ENCODE data around the gene KIAA1958. TPM values are rescaled to one million over a fixed set of nuclear protein-coding genes. Genes with fewer than 3 reads are reported as not detected.

The KIAA1958 gene
- total and polyA plus RNA-seq, 2 donors from 2014 or later, result 2.6 to 15.3 TPM

- Histone ChIP-seq H3K36me3 (ENCODE audit: control insufficient read depth in 2 of 3, insufficient read depth in 3 of 3, low read length in 3 of 3) (peaks cover 0 to 11% (median 8%) of the 10 kb centered on the region in 3 donors), H3K9ac (ENCODE audit: low read length in 3 of 3) (no peak overlapping the region), H3K9me3 (ENCODE audit: control insufficient read depth in 2 of 3, insufficient read depth in 1 of 3, low read length in 3 of 3) (no peaks in the 10 kb centered on the region), H3K27ac (ENCODE audit: low read depth in 2 of 2, low read length in 2 of 2) (no peak overlapping the region), H3K4me3 (ENCODE audit: low read length in 3 of 3) (no peak overlapping the region), H3K27me3 (ENCODE audit: control insufficient read depth, insufficient read depth, low read length) (no peaks in the 10 kb centered on the region), H3K4me1 (ENCODE audit: control insufficient read depth in 2 of 3, insufficient read depth in 2 of 3, low read depth in 1 of 3, low read length in 3 of 3) (peaks cover 0 to 24% (median 9%) of the 10 kb centered on the region in 3 donors)
- DNase-seq, result no peak
- FAIRE-seq, result no peak
- intact Hi-C loops (cut with DNase I), result no loop called here
- no peak for TF ChIP-seq CTCF (IDR thresholded peaks at IDR 0.05; ENCODE audit: borderline replicate concordance, extremely low read depth, insufficient read depth)
Observed at GRCh38 chr9:112572416-112572815, 85.8 kb downstream of the KIAA1958 start.

- no peak overlapping the region for H3K27ac ChIP-seq (ENCODE audit: low read depth in 2 of 2, low read length in 2 of 2)
- no peak for DNase-seq
- no peak for TF ChIP-seq CTCF (IDR thresholded peaks at IDR 0.05; ENCODE audit: borderline replicate concordance, extremely low read depth, insufficient read depth)
- H3K4me3 ChIP-seq (ENCODE audit: low read length in 3 of 3), result no peak overlapping the region
- H3K9me3 ChIP-seq (ENCODE audit: control insufficient read depth in 2 of 3, insufficient read depth in 1 of 3, low read length in 3 of 3), result no peaks in the 10 kb centered on the region
- intact Hi-C loops (cut with DNase I), result no loop called here
- FAIRE-seq, result no peak
- H3K36me3 ChIP-seq (ENCODE audit: control insufficient read depth in 2 of 3, insufficient read depth in 3 of 3, low read length in 3 of 3), result peaks cover 0 to 11% (median 8%) of the 10 kb centered on the region in 3 donors
- no peak overlapping the region for H3K9ac ChIP-seq (ENCODE audit: low read length in 3 of 3)
- peaks cover 0 to 24% (median 9%) of the 10 kb centered on the region in 3 donors for H3K4me1 ChIP-seq (ENCODE audit: control insufficient read depth in 2 of 3, insufficient read depth in 2 of 3, low read depth in 1 of 3, low read length in 3 of 3)
- no peaks in the 10 kb centered on the region for H3K27me3 ChIP-seq (ENCODE audit: control insufficient read depth, insufficient read depth, low read length)
Observed at GRCh38 chr9:112574008-112574407, 87.4 kb downstream of the KIAA1958 start.

- Histone ChIP-seq H3K27ac (ENCODE audit: low read depth in 2 of 2, low read length in 2 of 2) (no peak overlapping the region), H3K9me3 (ENCODE audit: control insufficient read depth in 2 of 3, insufficient read depth in 1 of 3, low read length in 3 of 3) (no peaks in the 10 kb centered on the region), H3K27me3 (ENCODE audit: control insufficient read depth, insufficient read depth, low read length) (no peaks in the 10 kb centered on the region), H3K9ac (ENCODE audit: low read length in 3 of 3) (no peak overlapping the region), H3K4me1 (ENCODE audit: control insufficient read depth in 2 of 3, insufficient read depth in 2 of 3, low read depth in 1 of 3, low read length in 3 of 3) (peaks cover 0 to 19% (median 9%) of the 10 kb centered on the region in 3 donors), H3K36me3 (ENCODE audit: control insufficient read depth in 2 of 3, insufficient read depth in 3 of 3, low read length in 3 of 3) (peaks cover 0 to 11% (median 8%) of the 10 kb centered on the region in 3 donors), H3K4me3 (ENCODE audit: low read length in 3 of 3) (no peak overlapping the region)
- no peak for TF ChIP-seq CTCF (IDR thresholded peaks at IDR 0.05; ENCODE audit: borderline replicate concordance, extremely low read depth, insufficient read depth)
- intact Hi-C loops (cut with DNase I), result no loop called here
- FAIRE-seq, result no peak
- no peak for DNase-seq
Observed at GRCh38 chr9:112575107-112575506, 88.5 kb downstream of the KIAA1958 start.
